ENCODE results near the gene MSH5. TPM values are rescaled to one million over a fixed set of nuclear protein-coding genes. Genes with fewer than 3 reads are reported as not detected.

MSH5 gene
- total and polyA plus RNA-seq, 9 of the 15 experiments (the other 6 are each of a cell fraction or from before 2014, with no cell fraction given), result 12.5 to 104 (median 46.6) TPM

GRCh38 chr6:31711233-31711632, 28.6 kb upstream of the MSH5 start:
- Histone ChIP-seq H4K20me1 (replicated peaks; ENCODE audit: control insufficient read depth, insufficient read depth, low read length) (no peaks in the 10 kb centered on the region), H3K9me3 (replicated peaks; ENCODE audit: control insufficient read depth, insufficient read depth, low read depth, low read length) (no peaks in the 10 kb centered on the region), H2AFZ (ENCODE audit: low read depth, low read length) (peak overlapping the region; percentile 58), H3K9me1 (ENCODE audit: control insufficient read depth, insufficient read depth, low read length) (no peaks in the 10 kb centered on the region), H3K79me2 (ENCODE audit: control insufficient read depth, insufficient read depth, low read length) (no peaks in the 10 kb centered on the region), H3K27me3 (ENCODE audit: control insufficient read depth in 2 of 2, insufficient read depth in 2 of 2, low read length in 2 of 2) (no peaks in the 10 kb centered on the region), H3K4me1 (replicated peaks in 1 of 2; ENCODE audit: control insufficient read depth in 2 of 2, insufficient read depth in 2 of 2, low read length in 2 of 2) (peaks cover 33 to 48% of the 10 kb centered on the region in 2 experiments), H3K4me3 (no peak overlapping the region), H3K4me2 (ENCODE audit: insufficient read depth, low read length) (peak overlapping the region; percentile 9; the same call in 1 of the 2 replicates), H3K36me3 (ENCODE audit: control insufficient read depth, insufficient read depth, low read length) (no peaks in the 10 kb centered on the region), H3K9ac (ENCODE audit: insufficient read depth in 1 of 2, low read depth in 2 of 2, low read length in 2 of 2) (peak overlapping the region in 1 of 2 experiments; percentile 73; a peak in 2 of 4 replicates), H3K27ac (ENCODE audit: extremely low read depth, low read depth, low read length) (no peak overlapping the region)
- ChIA-PET CTCF (ENCODE audit: low intra/inter-chr PET ratio) (no interaction called here), POLR2A (interaction anchor here (0.7 to 12.4 kb wide), 9 partner anchors 8 to 261 kb away, joined by 3 to 223 read pairs (median 4); partner anchors contain the start of genes ABHD16A, DDAH2, DXO and GPANK1)
- BruUV-seq (replicated peaks), result no TSS peak
- intact Hi-C loops (cut with micrococcal nuclease), result no loop called here
- DNase-seq (ENCODE audit: extremely low read depth in 1 of 4, low spot score in 3 of 4), result peak in 2 of 4 experiments; percentile 50 to 55
- ATAC-seq, result peak; percentile 3; the same call in 1 of the 3 replicates
- WGBS (ENCODE audit: insufficient coverage, low coverage, missing lambda C conversion rate), result 34% methylated on average over 8 of the region's 8 CpGs
- in situ Hi-C loops (cut with MboI), result no loop called here
- no peak for FAIRE-seq
- TF ChIP-seq KLF1 (tag; IDR thresholded peaks at IDR 0.05), result 0 out of 2 replicates have a peak, but pooled peaks have one; percentile 21
- TF ChIP-seq ARID1B (IDR thresholded peaks at IDR 0.05), result no peak
- no peak for TF ChIP-seq ZNF318 (IDR thresholded peaks at IDR 0.05; ENCODE audit: borderline replicate concordance in 1 of 2, low read depth in 1 of 2)
- TF ChIP-seq RBM39 (optimal IDR thresholded peaks at IDR 0.05; ENCODE audit: low read depth, low read length), result no peak
